GM21360 (cell line): ENCODE results near the gene RHOT2.

ENCODE experiments used
- ATAC-seq: cut with Tn5 transposase; IDR thresholded peaks from one replicate; pipeline ENCODE4 v1.9.1; 2021; ENCODE audit warnings: mild to moderate bottlenecking, moderate library complexity; ENCODE audit not compliant: unreplicated experiment

RHOT2 gene

DNA sequence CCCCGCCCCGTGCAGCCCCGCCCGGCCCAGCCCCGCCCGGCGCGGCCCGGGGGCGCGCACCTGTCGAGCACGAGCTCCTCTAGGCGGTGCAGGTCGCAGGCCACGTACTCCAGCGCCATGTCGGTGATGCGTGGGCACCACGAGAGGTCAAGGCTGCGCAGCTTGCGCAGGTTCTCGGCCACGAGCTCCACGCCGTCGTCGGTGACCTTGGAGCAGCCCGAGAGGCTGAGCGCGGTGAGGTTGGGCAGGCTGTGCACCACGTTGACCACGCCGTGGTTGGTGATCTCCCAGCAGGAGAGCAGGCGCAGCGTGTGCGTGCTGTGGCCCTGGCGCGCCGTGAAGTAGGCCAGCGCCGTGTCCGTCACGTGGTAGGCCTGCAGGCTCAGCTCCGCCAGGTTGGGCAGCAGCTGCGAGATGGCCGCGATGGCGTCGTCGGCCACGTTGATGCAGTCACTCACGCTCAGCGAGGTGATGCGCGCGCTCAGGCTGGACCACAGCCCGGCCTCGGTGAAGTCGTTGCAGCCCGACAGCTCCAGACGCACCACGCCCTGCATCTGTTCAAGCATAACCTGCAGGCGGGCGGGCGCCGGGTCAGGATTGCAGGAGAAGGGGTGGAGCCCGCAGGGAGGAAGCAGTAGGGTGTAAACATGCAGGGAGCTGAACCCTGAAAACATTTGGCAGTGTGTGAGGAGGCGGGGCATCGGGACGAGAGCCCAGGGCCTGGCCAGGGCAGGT lies 27.6 kb downstream of the RHOT2 start:
- ATAC-seq, result no peak

- no peak for ATAC-seq
Measured at GRCh38 chr16:698911-699671, 31.2 kb downstream of the RHOT2 start.

- no peak for ATAC-seq
Measured at GRCh38 chr16:700684-701584, 33.0 kb downstream of the RHOT2 start.

DNA sequence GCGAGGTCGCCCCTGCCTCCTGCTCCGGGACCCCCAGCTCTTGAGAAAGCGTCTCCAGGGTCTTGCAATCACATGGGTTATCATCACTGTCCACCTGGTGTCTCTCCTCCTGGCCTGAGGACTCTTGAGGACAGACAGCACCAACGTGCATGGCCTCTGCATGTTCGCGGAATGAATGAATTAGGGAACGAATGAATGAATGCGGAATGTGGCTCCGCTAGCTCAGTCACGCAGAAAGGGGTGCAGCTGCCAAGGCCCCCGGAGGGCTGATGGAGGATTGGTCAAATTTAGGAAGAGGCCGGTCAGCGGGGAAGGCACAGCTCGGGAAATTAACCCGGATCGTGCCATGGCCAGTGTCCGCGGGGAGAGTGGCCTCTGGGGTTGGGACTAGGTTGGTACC lies 34.4 kb downstream of the RHOT2 start:
- no peak for ATAC-seq

- no peak for ATAC-seq
Measured at GRCh38 chr16:703406-703805, 35.5 kb downstream of the RHOT2 start.

DNA sequence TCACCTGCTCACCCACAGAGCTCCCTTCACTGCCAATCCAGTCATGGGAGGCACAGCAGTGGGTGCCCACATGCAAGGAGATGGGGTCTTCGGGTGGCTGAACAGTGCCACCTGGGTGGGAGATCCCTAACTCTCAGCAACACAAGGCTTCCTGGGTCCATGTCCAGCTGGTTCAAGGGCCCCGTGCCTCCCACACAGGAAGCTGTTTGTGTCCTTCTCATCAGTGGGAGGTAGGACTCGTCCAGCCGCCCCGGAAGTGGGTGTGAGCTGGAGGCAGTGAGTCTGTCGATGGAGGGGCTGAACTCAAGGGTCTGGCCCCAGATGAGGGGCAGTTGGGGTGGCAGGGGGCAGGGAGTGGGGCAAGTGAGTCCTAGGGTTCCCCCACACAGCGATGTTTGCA lies 36.1 kb downstream of the RHOT2 start:
- ATAC-seq, result no peak

- no peak for ATAC-seq
Measured at GRCh38 chr16:704552-705380, 36.8 kb downstream of the RHOT2 start.

DNA sequence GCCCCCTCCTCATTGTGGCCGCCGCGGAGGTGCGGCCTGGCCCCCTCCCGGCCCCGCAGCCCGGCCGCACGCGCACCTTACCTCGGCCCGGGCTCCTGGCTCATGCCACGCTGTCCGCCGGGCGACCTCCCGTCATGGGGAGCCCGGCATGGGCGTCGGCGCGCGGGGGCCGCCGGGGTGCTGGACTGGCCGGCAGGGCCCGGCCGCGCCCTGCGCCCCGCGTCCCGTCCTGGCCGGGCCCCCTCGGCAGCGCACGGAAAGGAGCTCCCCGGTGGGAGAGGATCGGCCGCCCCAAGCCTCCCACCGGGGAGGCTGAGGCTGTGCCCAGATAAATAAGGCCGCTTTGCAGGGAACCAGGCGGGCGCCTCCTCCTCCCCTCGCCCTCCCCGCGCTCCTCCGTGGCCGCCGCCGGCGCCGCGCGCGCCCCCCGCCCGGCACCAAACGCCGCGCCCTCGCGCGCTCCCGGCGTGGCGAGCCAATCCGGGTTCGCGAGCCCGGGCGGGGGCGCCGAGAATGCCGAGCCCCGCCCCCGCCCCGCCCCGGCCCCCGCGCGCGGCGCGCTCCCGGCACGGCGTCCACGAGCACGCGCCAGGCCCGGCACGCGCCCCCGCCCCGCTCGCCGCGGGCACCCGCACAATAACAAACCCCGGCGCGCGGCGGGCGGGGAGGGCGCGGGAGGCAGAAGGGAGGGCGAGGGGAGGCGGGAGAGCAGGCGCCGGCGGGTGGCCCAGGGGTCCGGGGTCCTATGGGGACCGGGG lies 37.7 kb downstream of the RHOT2 start, which contains the start of gene FBXL16:
Gene FBXL16 (minus strand): TSS at position 371 of the 758 bp plus-strand sequence. CDS start 8,396 bp downstream, outside the sequence.
- ATAC-seq, result no peak

DNA sequence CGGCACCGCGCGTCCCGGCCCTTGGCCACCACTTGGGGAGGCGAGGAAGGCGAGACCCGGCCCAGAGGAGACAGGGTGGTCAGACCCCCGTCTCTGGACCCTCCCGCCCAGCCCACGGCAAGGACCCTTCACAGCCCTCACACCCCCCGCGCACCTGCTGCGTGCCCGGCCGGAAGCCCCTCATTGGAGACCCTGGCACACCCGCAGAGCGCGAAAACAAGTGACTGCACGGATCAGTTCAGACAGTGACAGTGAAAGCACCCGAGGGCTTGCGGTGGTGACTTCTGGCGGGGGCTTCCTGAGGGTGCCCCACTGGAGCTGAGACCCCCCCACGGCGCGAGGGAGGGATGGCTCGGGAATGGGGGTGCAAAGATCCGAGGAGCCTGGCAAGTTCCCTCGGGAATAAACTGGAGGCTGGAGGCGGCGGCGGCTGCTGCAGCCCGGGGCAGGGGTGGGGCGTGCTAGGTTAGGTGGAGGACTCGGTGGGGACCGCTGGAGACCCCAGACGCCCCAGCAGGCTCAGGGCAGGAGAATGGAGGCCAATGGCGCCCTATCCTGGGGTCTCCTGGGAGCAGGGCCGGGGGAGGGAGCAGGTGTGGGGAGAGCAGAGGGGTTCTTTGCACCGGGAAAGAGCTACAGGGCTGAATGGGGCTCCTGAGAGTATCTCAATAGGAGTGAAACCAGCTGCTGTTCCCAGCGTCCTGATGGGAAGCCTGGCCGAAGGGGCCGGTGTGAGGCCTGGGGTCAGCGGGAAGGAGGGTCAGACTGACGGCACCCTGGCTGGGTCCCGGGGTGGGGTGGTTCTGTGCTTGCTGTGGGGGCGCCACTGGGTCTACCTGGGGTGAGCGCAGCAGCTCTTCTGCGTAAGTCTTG lies 38.5 kb downstream of the RHOT2 start:
- no peak for ATAC-seq

GRCh38 chr16:707062-707538 lies 39.2 kb downstream of the RHOT2 start:
- ATAC-seq, result no peak

GRCh38 chr16:708019-708418 lies 40.1 kb downstream of the RHOT2 start:
- no peak for ATAC-seq

- no peak for ATAC-seq
Measured at GRCh38 chr16:708959-709358, 41.0 kb downstream of the RHOT2 start.

- no peak for ATAC-seq
Measured at GRCh38 chr16:709566-710499, 41.9 kb downstream of the RHOT2 start.

- no peak for ATAC-seq
Measured at GRCh38 chr16:710500-711075, 42.7 kb downstream of the RHOT2 start.

DNA sequence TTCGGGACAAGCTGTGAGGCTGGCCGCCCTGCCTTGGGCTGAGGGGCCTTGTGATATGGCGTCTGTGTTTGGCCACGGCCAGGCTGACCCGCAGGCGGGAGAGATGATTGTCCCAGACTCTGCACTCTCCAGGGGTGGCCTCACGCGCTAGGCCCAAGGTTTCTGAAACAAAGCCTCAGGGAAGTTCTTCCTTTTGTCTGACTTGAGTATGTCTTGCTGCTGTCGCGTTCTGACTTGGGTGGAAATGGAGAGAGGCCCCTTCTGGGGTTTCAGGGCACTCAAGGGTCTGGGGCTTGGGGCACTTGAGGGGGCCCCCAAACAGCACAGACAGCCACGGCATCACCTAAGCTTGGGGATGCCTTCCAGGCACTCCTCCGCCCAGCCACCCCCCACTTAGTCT lies 43.2 kb downstream of the RHOT2 start:
- ATAC-seq, result no peak

GRCh38 chr16:711548-712320 lies 43.8 kb downstream of the RHOT2 start:
- ATAC-seq, result no peak
